Measurements from ENCODE around the gene CLEC16A.
"Not testable (repeated sequence)": the region's sequence is repeated elsewhere in the genome, so short reads cannot be mapped to it uniquely, and the experiment has no call there.

Gene CLEC16A

DNA sequence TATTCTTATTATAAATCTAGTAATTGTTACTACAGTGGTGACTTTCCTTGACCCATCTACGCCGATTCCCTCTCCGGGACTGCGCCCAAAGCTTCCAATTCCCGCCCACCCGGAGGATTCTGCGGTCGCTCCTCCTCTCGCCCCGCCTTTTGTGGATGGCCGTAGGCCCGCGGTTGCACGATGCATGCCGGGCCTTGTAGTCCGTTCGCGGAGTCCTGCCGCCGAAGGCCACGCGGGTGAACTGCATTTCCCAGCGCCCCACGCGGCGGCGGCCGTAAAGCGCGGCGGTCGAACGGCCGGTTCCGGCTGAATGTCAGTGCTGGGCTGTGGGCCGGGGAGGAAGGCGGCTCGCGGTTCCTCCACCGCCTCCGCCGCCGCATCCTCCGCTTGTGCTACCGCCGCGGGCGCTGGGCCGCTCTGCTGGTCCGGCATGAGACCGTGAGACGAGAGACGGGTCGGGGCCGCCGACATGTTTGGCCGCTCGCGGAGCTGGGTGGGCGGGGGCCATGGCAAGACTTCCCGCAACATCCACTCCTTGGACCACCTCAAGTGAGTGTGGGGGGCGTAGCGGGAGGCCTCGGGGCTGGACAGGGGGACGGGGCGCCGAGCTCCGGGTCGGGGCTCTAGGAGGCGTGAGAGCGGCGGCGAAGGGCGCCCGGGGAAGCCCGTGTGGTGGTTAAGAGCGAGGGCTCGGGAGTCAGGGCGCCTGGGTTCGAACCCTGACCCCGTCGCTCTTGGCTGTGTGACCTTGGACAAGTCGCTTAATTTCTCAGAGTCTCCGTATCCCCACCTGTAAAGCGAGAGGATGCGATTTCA, at the start of gene CLEC16A:
TSS of gene CLEC16A (plus strand) at position 316 of the 816 bp plus-strand sequence. CDS start at position 470, 154 bp downstream.
- peak; percentile 98 for DNase-seq

GRCh38 chr16:10895053-10895946, 49.1 kb upstream of the CLEC16A start:
- DNase-seq = no peak

GRCh38 chr16:10896165-10896564, 48.2 kb upstream of the CLEC16A start:
- DNase-seq = no peak

GRCh38 chr16:10896723-10897122, 47.6 kb upstream of the CLEC16A start:
- DNase-seq = no peak

DNA sequence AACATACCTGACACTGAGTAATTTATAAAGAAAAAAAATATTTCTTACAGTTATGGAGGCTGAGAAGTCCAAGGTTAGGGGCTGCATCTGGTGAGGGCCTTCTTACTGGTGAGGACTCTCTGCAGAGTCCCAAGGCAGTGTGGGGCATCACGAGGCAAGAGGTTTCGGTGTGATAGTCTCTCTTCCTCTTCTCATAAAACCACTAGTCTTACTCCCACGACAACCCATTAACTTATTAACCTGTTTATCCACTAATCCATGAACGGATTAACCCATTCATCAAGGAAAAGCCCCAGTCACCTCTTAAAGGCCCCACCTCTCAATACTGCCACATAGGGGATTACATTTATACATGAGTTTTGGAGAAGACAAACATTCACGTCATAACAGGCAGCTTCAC, 47.2 kb upstream of the CLEC16A start:
- DNase-seq = no peak

DNA sequence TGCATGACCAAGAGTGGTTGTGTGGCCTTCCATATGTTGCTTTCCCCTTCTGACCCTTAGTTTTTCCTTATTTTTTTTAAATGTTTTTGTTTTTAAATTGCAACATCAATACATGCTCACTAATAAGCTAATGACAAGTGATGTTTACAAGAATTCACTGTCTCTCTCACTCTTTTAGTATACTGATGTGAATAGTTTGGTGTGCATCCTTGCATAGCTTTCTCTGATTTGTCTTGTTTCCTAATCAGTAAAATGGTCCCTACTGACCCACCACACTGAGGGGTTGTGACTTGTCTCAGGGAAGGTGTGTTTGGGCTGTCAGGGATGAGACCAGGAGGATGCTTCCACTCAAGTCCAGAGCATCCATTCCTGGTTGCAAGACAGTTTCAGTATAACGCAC, 41.4 kb upstream of the CLEC16A start:
- no peak for DNase-seq

DNA sequence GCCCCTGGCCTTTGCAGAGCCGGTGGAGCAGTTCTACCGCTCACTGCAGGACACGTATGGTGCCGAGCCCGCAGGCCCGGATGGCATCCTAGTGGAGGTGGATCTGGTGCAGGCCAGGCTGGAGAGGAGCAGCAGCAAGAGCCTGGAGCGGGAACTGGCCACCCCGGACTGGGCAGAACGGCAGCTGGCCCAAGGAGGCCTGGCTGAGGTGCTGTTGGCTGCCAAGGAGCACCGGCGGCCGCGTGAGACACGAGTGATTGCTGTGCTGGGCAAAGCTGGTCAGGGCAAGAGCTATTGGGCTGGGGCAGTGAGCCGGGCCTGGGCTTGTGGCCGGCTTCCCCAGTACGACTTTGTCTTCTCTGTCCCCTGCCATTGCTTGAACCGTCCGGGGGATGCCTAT, 37.9 kb upstream of the CLEC16A start:
- DNase-seq = no peak

- no peak for DNase-seq
Observed at GRCh38 chr16:10906914-10907756, 37.2 kb upstream of the CLEC16A start.

- DNase-seq = no peak
Observed at GRCh38 chr16:10907757-10908045, 36.7 kb upstream of the CLEC16A start.

DNA sequence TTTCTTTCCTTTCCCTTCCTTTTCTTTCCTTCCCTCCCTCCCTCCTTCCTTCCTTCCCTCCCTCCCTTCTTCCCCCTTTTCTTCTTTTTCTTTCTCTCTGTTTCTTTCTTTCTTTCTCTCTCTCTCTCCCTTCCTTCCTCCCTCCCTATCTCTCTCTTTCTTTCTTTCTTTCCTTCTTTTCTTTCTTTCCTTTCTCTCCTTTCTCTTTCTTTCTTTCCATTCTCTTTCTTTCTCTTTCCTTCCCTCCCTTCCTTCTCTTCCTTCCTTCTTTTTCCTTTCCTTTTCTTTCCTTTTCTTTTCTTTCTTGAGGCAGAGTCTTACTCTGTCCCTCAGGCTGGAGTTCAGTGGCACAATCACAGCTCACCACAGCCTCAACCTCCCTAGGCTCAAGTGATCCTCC, 33.1 kb upstream of the CLEC16A start:
- no peak for DNase-seq

DNA sequence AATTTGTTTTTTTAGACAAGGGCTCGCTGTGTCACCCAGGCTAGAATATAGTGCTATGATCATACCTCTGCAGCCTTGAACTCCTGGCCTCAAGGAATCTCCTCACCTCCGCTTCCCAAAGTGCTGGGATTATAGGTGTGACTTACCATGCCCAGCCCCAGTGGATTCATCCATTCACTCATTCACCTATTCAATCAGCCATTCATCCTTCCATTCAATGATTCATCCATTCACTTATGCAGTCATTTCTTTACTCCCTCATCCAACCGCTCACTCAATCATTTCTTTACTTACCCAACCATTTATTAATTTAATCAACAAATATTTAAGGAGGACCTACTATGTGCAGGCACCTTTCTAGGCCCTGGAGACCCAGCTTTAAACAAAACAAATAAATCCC, 27.8 kb upstream of the CLEC16A start:
- DNase-seq = no peak

GRCh38 chr16:10918294-10919002, 25.9 kb upstream of the CLEC16A start:
- peak; percentile 83 for DNase-seq

DNA sequence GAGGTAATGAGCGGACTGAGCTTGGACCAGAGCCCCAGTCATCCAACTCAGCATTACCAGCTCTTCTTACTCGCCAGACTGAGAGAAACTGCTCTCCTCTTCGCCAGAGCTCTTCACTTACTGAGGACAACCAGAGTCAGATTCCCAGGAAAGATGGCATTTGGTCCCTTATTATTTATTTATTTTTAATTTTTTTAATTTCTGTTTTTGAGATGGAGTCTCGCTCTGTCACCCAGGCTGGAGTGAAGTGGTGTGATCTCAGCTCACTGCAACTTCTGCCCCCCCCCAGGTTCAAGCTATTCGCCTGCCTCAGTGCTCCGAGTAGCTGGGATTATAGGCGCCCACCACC, 25.4 kb upstream of the CLEC16A start:
- DNase-seq = no peak

DNA sequence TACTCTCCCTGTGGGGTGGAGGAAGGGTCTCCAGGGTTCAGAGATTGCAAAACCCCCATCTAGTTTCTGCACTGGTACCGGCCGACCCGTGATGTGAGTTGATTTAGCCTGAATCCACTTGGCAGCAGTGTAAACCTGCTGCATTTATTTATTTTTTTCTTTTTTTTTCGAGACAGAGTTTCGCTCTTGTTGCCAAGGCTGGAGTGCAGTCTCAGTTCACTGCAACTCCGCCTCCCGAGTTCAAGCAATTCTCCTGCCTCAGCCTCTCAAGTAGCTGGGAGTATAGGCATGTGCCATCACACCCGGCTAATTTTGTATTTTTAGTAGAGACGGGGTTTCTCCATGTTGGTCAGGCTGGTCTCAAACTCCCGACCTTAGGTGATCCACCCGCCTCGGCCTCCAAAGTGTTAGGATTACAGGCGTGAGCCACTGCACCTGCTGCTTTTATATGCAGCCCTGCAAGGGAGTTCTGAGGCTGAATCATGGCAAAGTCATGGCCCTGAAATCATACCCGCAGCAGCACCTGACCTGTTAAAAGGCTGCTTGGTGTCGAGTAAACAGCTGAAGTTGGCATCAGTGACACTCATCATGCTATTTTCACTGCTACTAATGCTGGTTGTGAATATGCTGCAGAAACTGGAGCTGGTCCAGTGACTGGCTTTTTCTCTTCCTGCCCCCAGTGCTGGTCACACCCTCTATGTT, 23.5 kb upstream of the CLEC16A start:
- DNase-seq = no peak

- DNase-seq = no peak
Observed at GRCh38 chr16:10921536-10922327, 22.6 kb upstream of the CLEC16A start.

DNA sequence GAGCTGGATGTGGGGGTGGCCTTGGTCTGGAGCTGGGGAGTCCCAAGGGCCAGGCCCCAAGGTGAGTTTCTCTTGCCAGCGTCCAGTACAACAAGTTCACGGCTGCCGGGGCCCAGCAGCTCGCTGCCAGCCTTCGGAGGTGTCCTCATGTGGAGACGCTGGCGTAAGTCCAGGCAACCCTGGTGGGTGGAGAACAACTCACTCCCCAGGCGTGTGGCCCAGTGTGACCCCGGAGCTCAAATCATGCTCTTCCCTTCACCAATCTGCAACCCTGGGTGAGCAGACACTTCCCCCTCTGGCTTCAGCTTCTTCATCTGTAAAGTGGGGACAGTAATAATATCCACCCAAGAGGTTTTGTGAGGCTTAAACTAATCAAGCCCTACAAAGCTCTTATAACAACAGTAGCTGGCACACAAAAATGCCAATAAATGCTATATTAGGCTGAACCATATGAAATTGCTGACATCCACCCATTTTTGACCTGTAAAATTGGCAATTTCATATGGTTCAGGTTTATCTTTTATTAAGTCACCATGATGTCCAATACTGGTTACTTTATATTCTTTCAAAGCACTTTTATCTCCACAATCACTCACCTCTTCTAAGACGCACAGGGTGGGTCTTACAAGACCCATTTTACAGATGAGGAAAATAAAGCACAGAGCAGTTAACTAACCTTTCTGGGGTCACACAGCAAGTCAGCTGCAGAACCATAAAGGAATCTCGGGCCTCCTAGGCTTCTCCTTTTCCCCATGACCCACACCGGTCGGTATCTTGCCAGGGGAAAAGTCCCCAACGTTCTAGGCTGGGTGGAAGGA, 21.8 kb upstream of the CLEC16A start:
- no peak for DNase-seq

GRCh38 chr16:10923146-10923649, 21.2 kb upstream of the CLEC16A start:
- DNase-seq = no peak

DNA sequence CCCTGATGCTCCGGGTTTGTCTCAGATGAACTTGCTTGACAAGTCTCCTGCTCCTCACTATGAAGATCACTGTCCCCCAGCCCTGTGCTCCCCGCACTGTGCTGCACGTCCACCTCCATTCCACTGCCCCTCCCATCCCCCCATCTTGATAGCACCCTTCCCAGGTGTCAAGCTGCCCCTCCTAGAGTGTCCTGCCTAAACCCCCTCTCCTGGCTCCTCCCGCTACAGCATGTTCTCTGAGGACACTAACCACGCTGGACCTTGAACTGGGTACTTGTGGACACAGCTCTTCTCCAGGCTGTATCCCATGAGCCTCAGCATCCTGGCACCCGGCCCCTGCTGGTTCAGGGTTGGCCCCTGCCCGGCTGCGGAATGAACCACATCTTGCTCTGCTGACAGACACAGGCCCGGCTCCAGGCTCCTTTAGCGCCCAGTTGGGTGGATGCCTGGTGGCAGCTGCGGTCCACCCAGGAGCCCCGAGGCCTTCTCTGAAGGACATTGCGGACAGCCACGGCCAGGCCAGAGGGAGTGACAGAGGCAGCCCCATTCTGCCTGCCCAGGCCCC, 20.6 kb upstream of the CLEC16A start:
- no peak for DNase-seq

- not testable (repeated sequence) for DNase-seq
Observed at GRCh38 chr16:10925285-10925684, 19.1 kb upstream of the CLEC16A start.

DNA sequence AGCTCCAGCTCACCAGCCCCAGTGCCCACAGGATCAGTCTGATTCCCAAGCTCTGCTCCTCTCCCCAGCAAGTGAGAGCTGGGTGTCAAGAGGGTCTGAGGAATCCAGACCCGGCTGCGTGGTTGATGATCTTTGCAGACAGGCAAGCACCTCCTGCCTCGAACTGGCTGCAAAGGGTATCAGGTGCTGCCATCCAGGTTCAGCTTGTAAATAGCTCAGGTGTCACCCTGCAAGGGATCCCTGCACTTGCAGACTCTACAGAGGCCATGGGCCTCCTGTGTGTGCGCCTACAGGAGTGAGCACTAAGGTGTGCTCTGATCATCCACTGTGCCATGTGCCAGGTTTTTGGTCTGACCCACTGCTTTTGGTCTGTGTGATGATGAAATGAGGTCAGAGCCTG, 18.3 kb upstream of the CLEC16A start:
- no peak for DNase-seq

Measured in NCI-H146 (cell line).